Neuronal stem cell (in vitro differentiated cells): ENCODE data around the gene TMEM182.

Experiments
- DNase-seq: peaks from one replicate; pipeline ENCODE4 v3.0.0-alpha.2; 2013; ENCODE audit warnings: low spot score
- H2AFZ ChIP-seq: one replicate; pipeline ENCODE4 v1.6.1; 2013; ENCODE audit warnings: mild to moderate bottlenecking, low read length, inconsistent platforms
- H2AK5ac ChIP-seq: 2 replicates; pipeline ENCODE4 v1.6.1; 2013; ENCODE audit warnings: low read depth, mild to moderate bottlenecking, inconsistent platforms, low read length, moderate library complexity, mixed read lengths
- H2BK120ac ChIP-seq: 2 replicates; pipeline ENCODE4 v1.6.1; 2013; ENCODE audit warnings: low read depth, mild to moderate bottlenecking, inconsistent platforms, low read length, moderate library complexity, mixed read lengths
- H2BK12ac ChIP-seq: one replicate; pipeline ENCODE4 v1.6.1; 2013; ENCODE audit warnings: low read length, inconsistent platforms
- H2BK15ac ChIP-seq: 2 replicates; pipeline ENCODE4 v1.6.1; 2013; ENCODE audit warnings: mild to moderate bottlenecking, low read length, inconsistent platforms, mixed read lengths
- H2BK5ac ChIP-seq: one replicate; pipeline ENCODE4 v1.6.1; 2013; ENCODE audit warnings: inconsistent platforms, mild to moderate bottlenecking, low read length, moderate library complexity
- H3K14ac ChIP-seq: one replicate; pipeline ENCODE4 v1.6.1; 2013; ENCODE audit warnings: low read length, inconsistent platforms
- H3K18ac ChIP-seq: 2 replicates; pipeline ENCODE4 v1.6.1; 2013; ENCODE audit warnings: low read length, inconsistent platforms
- H3K23ac ChIP-seq: 2 replicates; pipeline ENCODE4 v1.6.1; 2013; ENCODE audit warnings: low read depth, mild to moderate bottlenecking, mixed read lengths, low read length, inconsistent platforms; ENCODE audit not compliant: poor library complexity
- H3K27ac ChIP-seq: replicated peaks from 3 replicates; pipeline ENCODE4 v1.5.1; 2013; ENCODE audit warnings: low read length, inconsistent platforms
- H3K27me3 ChIP-seq, 3 experiments: 2 replicates each; pipeline ENCODE4 v1.6.1; 2013; ENCODE audit warnings: low read length in 3 of 3, mild to moderate bottlenecking in 2 of 3, inconsistent platforms in 1 of 3, low read depth in 1 of 3, mixed read lengths in 1 of 3, moderate library complexity in 1 of 3; ENCODE audit not compliant: control insufficient read depth in 3 of 3, insufficient read depth in 3 of 3
- H3K36me3 ChIP-seq, 2 donors: replicated peaks in 1 of 2; 2 replicates each; pipeline ENCODE4 v1.6.1; 2013; ENCODE audit warnings: low read length in 2 of 2; ENCODE audit not compliant: control insufficient read depth in 2 of 2, insufficient read depth in 2 of 2
- H3K4ac ChIP-seq: 2 replicates; pipeline ENCODE4 v1.6.1; 2013; ENCODE audit warnings: inconsistent platforms, mild to moderate bottlenecking, low read length, moderate library complexity
- H3K4me1 ChIP-seq, 2 donors: 1 replicate in 1 of 2; 2 replicates in 1 of 2; pipeline ENCODE4 v1.6.1; 2013; ENCODE audit warnings: low read length in 2 of 2, low read depth in 1 of 2; ENCODE audit not compliant: control insufficient read depth in 2 of 2, insufficient read depth in 1 of 2
- H3K4me2 ChIP-seq: one replicate; pipeline ENCODE4 v1.6.1; 2013; ENCODE audit warnings: mild to moderate bottlenecking, low read length, inconsistent platforms; ENCODE audit not compliant: insufficient read depth, poor library complexity, severe bottlenecking
- H3K4me3 ChIP-seq, 2 donors: 2 replicates each; pipeline ENCODE4 v1.5.1; 2013; ENCODE audit warnings: low read length in 2 of 2, mild to moderate bottlenecking in 2 of 2, inconsistent platforms in 1 of 2, moderate library complexity in 1 of 2
- H3K79me1 ChIP-seq: one replicate; pipeline ENCODE4 v1.6.1; 2013; ENCODE audit warnings: low read depth, mild to moderate bottlenecking, inconsistent platforms, low read length, moderate library complexity
- H3K9ac ChIP-seq: one replicate; pipeline ENCODE4 v1.6.1; 2013; ENCODE audit warnings: mild to moderate bottlenecking, low read depth, low read length, inconsistent platforms; ENCODE audit not compliant: poor library complexity
- H3K9me3 ChIP-seq, 2 donors: replicated peaks in 1 of 2; 2 replicates each; pipeline versions ENCODE3 to v1.6.1; 2013; ENCODE audit warnings: low read length in 2 of 2, mild to moderate bottlenecking in 2 of 2, inconsistent platforms in 1 of 2, low read depth in 1 of 2, mixed read lengths in 1 of 2, moderate library complexity in 1 of 2; ENCODE audit not compliant: control insufficient read depth in 2 of 2, insufficient read depth in 1 of 2
- H4K8ac ChIP-seq: one replicate; pipeline ENCODE4 v1.6.1; 2013; ENCODE audit warnings: low read depth, mild to moderate bottlenecking, inconsistent platforms, low read length, moderate library complexity
- H4K91ac ChIP-seq: one replicate; pipeline ENCODE4 v1.6.1; 2013; ENCODE audit warnings: low read length, low read depth, mild to moderate bottlenecking, inconsistent platforms; ENCODE audit not compliant: poor library complexity
- WGBS, 2 donors: extraction: QIAGEN DNeasy Blood & Tissue Kit; methylation state at CpG; one replicate each; pipeline ENCODE4 v1.1.7; 2013; ENCODE audit warnings: missing lambda C conversion rate in 2 of 2, mixed read lengths in 1 of 2; ENCODE audit not compliant: insufficient read length in 2 of 2, insufficient replicate concordance in 1 of 2; ENCODE audit errors: extremely low coverage in 2 of 2; 5-methylcytosine and 5-hydroxymethylcytosine counted together

TMEM182 gene

GRCh38 chr2:102850888-102851287, 89.1 kb downstream of the TMEM182 start:
- H3K4me2 ChIP-seq = no peak overlapping the region
- H3K14ac ChIP-seq = peak overlapping the region; percentile 17
- H2AFZ ChIP-seq = no peak overlapping the region
- no peak overlapping the region for H2BK12ac ChIP-seq
- H3K18ac ChIP-seq = peak overlapping the region; percentile 68
- no peak overlapping the region for H2AK5ac ChIP-seq
- no peak overlapping the region for H2BK15ac ChIP-seq
- no peak overlapping the region for H3K9ac ChIP-seq
- no peak overlapping the region for H4K8ac ChIP-seq
- no peak overlapping the region for H2BK5ac ChIP-seq
- no peak overlapping the region for H2BK120ac ChIP-seq
- H3K4me3 ChIP-seq = no peak overlapping the region
- no peak for DNase-seq
- H3K79me1 ChIP-seq = no peaks in the 10 kb centered on the region
- H3K9me3 ChIP-seq = peaks cover 0 to 3% of the 10 kb centered on the region in 2 donors
- H3K4ac ChIP-seq = no peak overlapping the region
- WGBS, 2 donors = no CpG with 5 or more reads among the region's 6 CpGs
- H3K23ac ChIP-seq = no peak overlapping the region
- no peaks in the 10 kb centered on the region for H3K27me3 ChIP-seq
- peaks cover 0 to 3% of the 10 kb centered on the region in 2 donors for H3K4me1 ChIP-seq
- no peak overlapping the region for H3K27ac ChIP-seq
- H4K91ac ChIP-seq = no peak overlapping the region
- no peaks in the 10 kb centered on the region for H3K36me3 ChIP-seq

- Histone ChIP-seq H2BK120ac (no peak overlapping the region), H3K18ac (peak overlapping the region; percentile 42), H3K4ac (no peak overlapping the region), H2AK5ac (no peak overlapping the region), H3K4me2 (no peak overlapping the region), H3K14ac (no peak overlapping the region), H3K9me3 (peaks cover 0 to 3% of the 10 kb centered on the region in 2 donors), H2AFZ (no peak overlapping the region), H3K4me1 (peaks cover 0 to 3% of the 10 kb centered on the region in 2 donors), H2BK12ac (no peak overlapping the region), H2BK15ac (no peak overlapping the region), H3K9ac (no peak overlapping the region), H4K91ac (no peak overlapping the region), H3K4me3 (no peak overlapping the region), H3K23ac (no peak overlapping the region), H3K27ac (no peak overlapping the region), H2BK5ac (no peak overlapping the region), H4K8ac (no peak overlapping the region), H3K79me1 (no peaks in the 10 kb centered on the region), H3K36me3 (no peaks in the 10 kb centered on the region), H3K27me3 (no peaks in the 10 kb centered on the region)
- no peak for DNase-seq
- no CpG with 5 or more reads among the region's 3 CpGs for WGBS, 2 donors
Observed at GRCh38 chr2:102852867-102853266, 91.0 kb downstream of the TMEM182 start.
